ENCODE data around the gene RBM23.
"Not testable (repeated sequence)": the region's sequence is repeated elsewhere in the genome, so short reads cannot be mapped to it uniquely, and the experiment has no call there.

Gene RBM23

DNA sequence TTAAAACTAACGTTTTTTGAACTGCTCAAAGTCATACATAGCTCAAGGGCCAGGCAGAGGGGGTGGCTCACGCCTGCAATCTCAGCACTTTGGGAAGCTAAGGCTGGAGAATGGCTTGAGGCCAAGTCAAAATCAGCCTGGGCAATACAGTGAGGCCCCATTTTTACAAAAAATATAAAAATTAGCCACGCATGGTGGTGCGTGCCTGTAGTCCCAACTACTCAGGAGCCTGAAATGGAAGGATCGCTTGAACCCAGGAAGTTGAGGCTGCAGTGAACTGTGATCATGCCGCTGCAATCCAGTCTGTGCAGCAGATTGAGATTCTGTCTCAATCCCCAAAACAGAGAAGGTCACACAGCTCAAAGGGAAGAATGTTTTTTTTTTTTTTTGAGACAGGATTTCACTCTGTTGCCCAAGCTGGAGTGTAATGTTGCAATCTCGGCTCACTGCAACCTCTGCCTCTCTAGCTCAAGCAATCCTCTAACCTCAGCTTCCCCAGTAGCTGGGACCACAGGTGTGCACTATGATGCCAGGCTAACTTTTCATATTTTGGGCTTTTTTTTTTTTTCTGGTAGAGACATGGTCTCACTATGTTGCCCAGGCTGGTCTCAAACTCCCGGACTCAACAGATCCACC is 2.9 kb downstream of the RBM23 start:
- Histone ChIP-seq H3K27ac (ENCODE audit: low read depth, low read length) (no peak overlapping the region), H3K4me3 (ENCODE audit: low read depth, low read length) (no peak overlapping the region)

DNA sequence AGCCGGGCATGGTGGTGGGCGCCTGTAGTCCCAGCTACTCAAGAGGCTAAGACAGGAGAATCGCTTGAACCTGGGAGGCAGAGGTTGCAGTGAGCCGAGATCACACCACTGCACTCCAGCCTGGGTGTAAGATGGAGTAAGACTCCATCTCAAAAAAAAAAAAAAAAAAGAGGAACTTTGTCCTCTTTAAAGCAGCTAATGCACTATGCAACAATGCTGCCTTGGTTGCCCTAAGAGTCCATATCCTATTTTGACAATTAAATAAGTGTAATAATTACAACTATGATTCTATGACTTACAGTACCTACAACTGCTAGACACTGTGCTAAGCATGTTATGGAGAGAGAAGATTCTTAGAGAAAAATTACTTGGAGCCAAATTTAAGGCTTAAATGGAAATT is 4.1 kb downstream of the RBM23 start:
- not testable (repeated sequence) for H3K27ac ChIP-seq (ENCODE audit: low read depth, low read length)

More for the DNA sequence above, 2.9 kb downstream of the RBM23 start:
- Histone ChIP-seq H3K9me3 (ENCODE audit: control insufficient read depth, insufficient read depth, low read length) (no peaks in the 10 kb centered on the region), H3K9ac (ENCODE audit: low read depth, low read length) (no peak overlapping the region), H3K4me1 (ENCODE audit: control insufficient read depth, insufficient read depth, low read length) (no peaks in the 10 kb centered on the region), H3K27me3 (ENCODE audit: control insufficient read depth, insufficient read depth, low read length) (no peaks in the 10 kb centered on the region), H3K36me3 (ENCODE audit: control insufficient read depth, insufficient read depth, low read length) (peaks cover 29% of the 10 kb centered on the region)

GRCh38 chr14:22910916-22911315 is 8.0 kb downstream of the RBM23 start:
- no peaks in the 10 kb centered on the region for H3K4me1 ChIP-seq (ENCODE audit: control insufficient read depth, insufficient read depth, low read length)
- no peaks in the 10 kb centered on the region for H3K27me3 ChIP-seq (ENCODE audit: control insufficient read depth, insufficient read depth, low read length)
- no peaks in the 10 kb centered on the region for H3K9me3 ChIP-seq (ENCODE audit: control insufficient read depth, insufficient read depth, low read length)
- H3K4me3 ChIP-seq (ENCODE audit: low read depth, low read length): no peak overlapping the region
- no peak overlapping the region for H3K27ac ChIP-seq (ENCODE audit: low read depth, low read length)
- no peak overlapping the region for H3K9ac ChIP-seq (ENCODE audit: low read depth, low read length)
- H3K36me3 ChIP-seq (ENCODE audit: control insufficient read depth, insufficient read depth, low read length): peaks cover 47% of the 10 kb centered on the region

More for the DNA sequence above, 4.1 kb downstream of the RBM23 start:
- not testable (repeated sequence) for H3K9me3 ChIP-seq (ENCODE audit: control insufficient read depth, insufficient read depth, low read length); H3K4me1 ChIP-seq (ENCODE audit: control insufficient read depth, insufficient read depth, low read length); H3K9ac ChIP-seq (ENCODE audit: low read depth, low read length); H3K27me3 ChIP-seq (ENCODE audit: control insufficient read depth, insufficient read depth, low read length); H3K4me3 ChIP-seq (ENCODE audit: low read depth, low read length)
- peaks cover 23% of the 10 kb centered on the region for H3K36me3 ChIP-seq (ENCODE audit: control insufficient read depth, insufficient read depth, low read length)

DNA sequence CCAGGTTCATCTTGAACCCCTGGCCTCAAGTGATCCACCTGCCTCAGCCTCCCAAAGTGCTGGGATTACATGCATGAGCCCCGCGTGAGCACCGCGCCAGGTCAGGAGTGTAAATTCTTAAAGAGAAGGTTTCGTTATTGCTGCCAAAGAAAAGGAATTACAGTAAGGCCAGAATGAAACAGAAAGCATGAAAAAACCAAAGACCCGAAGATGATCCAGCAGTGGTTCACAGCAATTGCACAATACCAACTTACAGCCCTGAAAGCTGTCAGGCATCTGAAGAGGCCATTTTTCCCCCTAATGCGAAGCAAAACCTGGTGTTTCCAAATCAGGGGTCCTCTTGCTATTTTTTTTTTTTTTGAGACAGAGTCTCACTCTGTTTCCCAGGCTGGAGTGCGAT is 10.3 kb downstream of the RBM23 start:
- Histone ChIP-seq H3K9me3 (ENCODE audit: control insufficient read depth, insufficient read depth, low read length) (no peaks in the 10 kb centered on the region), H3K27me3 (ENCODE audit: control insufficient read depth, insufficient read depth, low read length) (no peaks in the 10 kb centered on the region), H3K9ac (ENCODE audit: low read depth, low read length) (no peak overlapping the region), H3K27ac (ENCODE audit: low read depth, low read length) (no peak overlapping the region), H3K4me3 (ENCODE audit: low read depth, low read length) (no peak overlapping the region), H3K36me3 (ENCODE audit: control insufficient read depth, insufficient read depth, low read length) (peaks cover 68% of the 10 kb centered on the region), H3K4me1 (ENCODE audit: control insufficient read depth, insufficient read depth, low read length) (no peaks in the 10 kb centered on the region)

GRCh38 chr14:22907429-22907828 is 11.5 kb downstream of the RBM23 start:
- no peak overlapping the region for H3K27ac ChIP-seq (ENCODE audit: low read depth, low read length)
- no peaks in the 10 kb centered on the region for H3K9me3 ChIP-seq (ENCODE audit: control insufficient read depth, insufficient read depth, low read length)
- no peaks in the 10 kb centered on the region for H3K27me3 ChIP-seq (ENCODE audit: control insufficient read depth, insufficient read depth, low read length)
- peaks cover 80% of the 10 kb centered on the region for H3K36me3 ChIP-seq (ENCODE audit: control insufficient read depth, insufficient read depth, low read length)
- H3K4me1 ChIP-seq (ENCODE audit: control insufficient read depth, insufficient read depth, low read length): no peaks in the 10 kb centered on the region
- H3K4me3 ChIP-seq (ENCODE audit: low read depth, low read length): no peak overlapping the region
- H3K9ac ChIP-seq (ENCODE audit: low read depth, low read length): no peak overlapping the region

DNA sequence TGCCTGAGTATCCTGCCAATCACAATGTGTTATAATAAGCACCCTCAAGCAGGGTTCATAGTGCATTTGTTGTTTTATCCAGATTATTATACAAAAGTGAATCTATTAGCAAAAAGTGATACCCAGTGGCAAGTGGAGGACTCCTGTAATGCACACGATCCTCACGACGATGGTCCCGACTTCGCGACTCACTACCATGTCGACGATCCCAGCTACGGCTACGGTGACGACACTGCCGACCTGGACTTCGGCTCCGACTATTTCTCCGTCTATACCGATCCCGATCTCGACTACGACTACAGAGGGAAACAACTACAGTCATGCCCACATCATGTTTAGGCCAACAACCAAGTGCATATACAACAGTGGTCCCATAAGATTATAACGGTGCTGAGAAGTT is 12.9 kb downstream of the RBM23 start:
- Histone ChIP-seq H3K36me3 (ENCODE audit: control insufficient read depth, insufficient read depth, low read length) (peaks cover 90% of the 10 kb centered on the region), H3K27ac (ENCODE audit: low read depth, low read length) (no peak overlapping the region), H3K4me3 (ENCODE audit: low read depth, low read length) (no peak overlapping the region), H3K9me3 (ENCODE audit: control insufficient read depth, insufficient read depth, low read length) (no peaks in the 10 kb centered on the region), H3K27me3 (ENCODE audit: control insufficient read depth, insufficient read depth, low read length) (no peaks in the 10 kb centered on the region), H3K4me1 (ENCODE audit: control insufficient read depth, insufficient read depth, low read length) (no peaks in the 10 kb centered on the region), H3K9ac (ENCODE audit: low read depth, low read length) (no peak overlapping the region)

DNA sequence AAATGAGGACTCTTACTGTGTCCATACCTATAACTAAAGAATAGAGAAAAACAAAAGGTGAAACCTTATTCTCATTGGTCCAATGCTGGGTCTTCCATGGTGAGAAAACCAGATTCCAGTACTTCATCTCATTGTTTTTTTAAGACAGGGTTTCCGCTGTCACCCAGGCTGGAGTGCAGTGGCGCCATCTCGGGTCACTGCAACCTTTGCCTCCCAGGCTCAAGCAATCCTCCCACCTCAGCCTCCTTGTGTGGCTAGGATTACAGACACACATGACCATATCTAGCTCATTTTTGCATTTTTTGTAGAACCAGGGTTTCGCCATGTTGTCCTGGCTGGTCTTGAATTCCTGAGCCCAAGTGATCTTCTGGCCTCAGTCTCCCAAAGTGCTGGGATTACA is 13.3 kb downstream of the RBM23 start:
- Histone ChIP-seq H3K36me3 (ENCODE audit: control insufficient read depth, insufficient read depth, low read length) (peaks cover 91% of the 10 kb centered on the region), H3K27me3 (ENCODE audit: control insufficient read depth, insufficient read depth, low read length) (no peaks in the 10 kb centered on the region), H3K9me3 (ENCODE audit: control insufficient read depth, insufficient read depth, low read length) (no peaks in the 10 kb centered on the region)

GRCh38 chr14:22903742-22904087 is 15.2 kb downstream of the RBM23 start:
- Histone ChIP-seq H3K9me3 (ENCODE audit: control insufficient read depth, insufficient read depth, low read length) (no peaks in the 10 kb centered on the region), H3K4me3 (ENCODE audit: low read depth, low read length) (no peak overlapping the region), H3K36me3 (ENCODE audit: control insufficient read depth, insufficient read depth, low read length) (peaks cover 84% of the 10 kb centered on the region), H3K4me1 (ENCODE audit: control insufficient read depth, insufficient read depth, low read length) (peaks cover 10% of the 10 kb centered on the region), H3K9ac (ENCODE audit: low read depth, low read length) (no peak overlapping the region), H3K27me3 (ENCODE audit: control insufficient read depth, insufficient read depth, low read length) (peaks cover 4% of the 10 kb centered on the region), H3K27ac (ENCODE audit: low read depth, low read length) (no peak overlapping the region)

More for the DNA sequence above, 13.3 kb downstream of the RBM23 start:
- Histone ChIP-seq H3K9ac (ENCODE audit: low read depth, low read length) (no peak overlapping the region), H3K4me3 (ENCODE audit: low read depth, low read length) (no peak overlapping the region), H3K4me1 (ENCODE audit: control insufficient read depth, insufficient read depth, low read length) (no peaks in the 10 kb centered on the region), H3K27ac (ENCODE audit: low read depth, low read length) (no peak overlapping the region)

DNA sequence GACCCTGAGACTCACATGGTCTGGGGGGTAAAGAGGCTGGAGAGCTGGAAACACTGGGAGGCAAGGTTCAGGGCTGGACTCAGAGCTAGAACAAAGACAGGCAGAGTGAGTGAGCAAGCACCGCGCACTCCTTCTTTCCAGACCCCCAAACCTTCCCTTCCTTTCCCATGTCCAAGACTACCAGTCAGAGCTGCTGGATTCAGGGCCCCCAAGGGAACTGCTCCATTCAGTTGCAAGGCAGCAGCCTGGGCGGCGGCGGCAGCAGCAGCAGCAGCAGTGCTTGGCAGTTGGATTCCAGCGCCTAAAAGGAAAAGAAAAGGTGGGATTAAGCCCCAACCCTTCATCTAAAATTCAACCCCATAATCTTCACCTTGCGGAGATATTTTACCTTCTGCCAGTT is 17.1 kb downstream of the RBM23 start:
- Histone ChIP-seq H3K4me1 (ENCODE audit: control insufficient read depth, insufficient read depth, low read length) (peaks cover 10% of the 10 kb centered on the region), H3K9me3 (ENCODE audit: control insufficient read depth, insufficient read depth, low read length) (no peaks in the 10 kb centered on the region), H3K27ac (ENCODE audit: low read depth, low read length) (no peak overlapping the region), H3K4me3 (ENCODE audit: low read depth, low read length) (no peak overlapping the region), H3K27me3 (ENCODE audit: control insufficient read depth, insufficient read depth, low read length) (peaks cover 23% of the 10 kb centered on the region), H3K36me3 (ENCODE audit: control insufficient read depth, insufficient read depth, low read length) (peaks cover 65% of the 10 kb centered on the region), H3K9ac (ENCODE audit: low read depth, low read length) (no peak overlapping the region)

- Histone ChIP-seq H3K9ac (ENCODE audit: low read depth, low read length) (no peak overlapping the region), H3K27me3 (ENCODE audit: control insufficient read depth, insufficient read depth, low read length) (peaks cover 39% of the 10 kb centered on the region), H3K9me3 (ENCODE audit: control insufficient read depth, insufficient read depth, low read length) (no peaks in the 10 kb centered on the region), H3K4me1 (ENCODE audit: control insufficient read depth, insufficient read depth, low read length) (peaks cover 10% of the 10 kb centered on the region), H3K4me3 (ENCODE audit: low read depth, low read length) (no peak overlapping the region), H3K36me3 (ENCODE audit: control insufficient read depth, insufficient read depth, low read length) (peaks cover 50% of the 10 kb centered on the region), H3K27ac (ENCODE audit: low read depth, low read length) (peak overlapping the region; percentile 86)
Observed at GRCh38 chr14:22900081-22900799, 18.7 kb downstream of the RBM23 start.

DNA sequence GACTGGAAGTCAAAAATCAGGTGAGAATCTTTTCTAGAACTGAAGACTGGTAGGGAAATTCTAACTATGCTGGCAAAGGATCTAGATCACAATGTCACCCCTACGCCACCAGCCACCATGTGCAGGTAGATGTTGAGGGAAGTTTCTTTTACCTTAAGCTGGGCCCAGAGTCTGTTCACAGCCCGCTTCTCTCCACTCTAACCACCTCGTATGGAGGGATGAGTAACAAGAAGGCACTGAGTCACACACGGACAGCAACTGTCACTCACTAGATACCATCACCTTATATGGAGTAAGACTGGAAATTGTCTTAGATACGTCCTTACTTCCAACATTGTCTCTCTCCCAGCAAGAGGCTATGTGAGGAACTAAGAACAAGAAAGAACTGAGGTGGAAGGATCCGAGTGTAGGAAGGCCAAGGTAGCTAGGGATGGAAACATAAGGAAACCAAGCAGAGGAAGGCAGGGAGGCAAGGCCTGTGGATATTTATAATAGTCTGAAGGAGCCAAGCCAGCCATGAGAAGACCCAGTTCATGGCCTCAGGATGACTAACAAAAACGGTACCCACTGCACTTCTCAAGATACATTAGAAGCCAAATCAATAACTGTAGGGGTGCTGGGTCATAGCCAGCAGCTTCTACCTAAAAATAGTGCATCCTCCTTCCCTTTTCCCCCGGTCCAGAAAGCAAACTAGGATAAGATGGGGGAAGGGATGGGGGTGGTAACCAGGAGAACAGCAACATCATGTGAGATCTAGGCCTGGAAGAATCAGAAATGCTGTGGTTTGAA is 20.5 kb downstream of the RBM23 start:
- Histone ChIP-seq H3K9me3 (ENCODE audit: control insufficient read depth, insufficient read depth, low read length) (no peaks in the 10 kb centered on the region), H3K27ac (ENCODE audit: low read depth, low read length) (no peak overlapping the region), H3K27me3 (ENCODE audit: control insufficient read depth, insufficient read depth, low read length) (peaks cover 40% of the 10 kb centered on the region), H3K4me3 (ENCODE audit: low read depth, low read length) (no peak overlapping the region), H3K36me3 (ENCODE audit: control insufficient read depth, insufficient read depth, low read length) (peaks cover 32% of the 10 kb centered on the region), H3K4me1 (ENCODE audit: control insufficient read depth, insufficient read depth, low read length) (peaks cover 10% of the 10 kb centered on the region), H3K9ac (ENCODE audit: low read depth, low read length) (no peak overlapping the region)

Measured in HUES48 (cell line).